Cardiac muscle cell (in vitro differentiated cells and primary cell): Measurements from ENCODE around the gene POSTN. TPM values are rescaled to one million over a fixed set of nuclear protein-coding genes. Genes with fewer than 3 reads are reported as not detected.

Source experiments
- DNase-seq, 2 donors: peaks; one replicate each; pipeline versions ENCODE4 v3.0.0 to v3.0.0-alpha.2; 2010 to 2017; ENCODE audit warnings: low read depth in 1 of 2, low spot score in 1 of 2
- H3K27ac ChIP-seq: fragments of 200-600 bp; sonication (generic); 2 replicates; pipeline ENCODE4 v1.5.1; 2016
- H3K27me3 ChIP-seq: fragments of 200-600 bp; sonication (generic); 2 replicates; pipeline ENCODE4 v1.6.0; 2016; ENCODE audit warnings: control low read depth
- H3K36me3 ChIP-seq: fragments of 200-600 bp; sonication (generic); 2 replicates; pipeline ENCODE4 v1.5.1; 2016; ENCODE audit warnings: control low read depth
- H3K4me1 ChIP-seq: fragments of 200-600 bp; sonication (generic); 2 replicates; pipeline ENCODE4 v1.8.1; 2017; ENCODE audit warnings: low read depth, mild to moderate bottlenecking, mixed run types
- H3K4me3 ChIP-seq: fragments of 200-600 bp; sonication (generic); 2 replicates; pipeline ENCODE4 v1.5.1; 2016; ENCODE audit warnings: mild to moderate bottlenecking
- H3K9me3 ChIP-seq: fragments of 200-600 bp; sonication (generic); 2 replicates; pipeline ENCODE4 v1.5.1; 2017; ENCODE audit warnings: low read depth, mild to moderate bottlenecking, control low read depth
- CTCF ChIP-seq: IDR thresholded peaks from 2 replicates; pipeline ENCODE4 v1.5.1; 2012; ENCODE audit warnings: low read depth, mild to moderate bottlenecking, low read length
- polyA plus RNA-seq: library from polyadenylated mRNA; unstranded; fragments of >200 nt; fragmentation: Nextera tagmentation; extraction: Ambion mirVana; gene quantifications from 2 replicates; pipeline ENCODE4 v1.2.1, GENCODE V29; 2016
- total RNA-seq: library from RNA; depleted of rRNA; stranded (reverse); fragments of >200 nt; gene quantifications from 2 replicates; pipeline ENCODE4 v1.2.3, GENCODE V29; 2016

The POSTN gene
- total and polyA plus RNA-seq, 2 experiments from 2014 or later = 4.0 to 5.1 TPM

DNA sequence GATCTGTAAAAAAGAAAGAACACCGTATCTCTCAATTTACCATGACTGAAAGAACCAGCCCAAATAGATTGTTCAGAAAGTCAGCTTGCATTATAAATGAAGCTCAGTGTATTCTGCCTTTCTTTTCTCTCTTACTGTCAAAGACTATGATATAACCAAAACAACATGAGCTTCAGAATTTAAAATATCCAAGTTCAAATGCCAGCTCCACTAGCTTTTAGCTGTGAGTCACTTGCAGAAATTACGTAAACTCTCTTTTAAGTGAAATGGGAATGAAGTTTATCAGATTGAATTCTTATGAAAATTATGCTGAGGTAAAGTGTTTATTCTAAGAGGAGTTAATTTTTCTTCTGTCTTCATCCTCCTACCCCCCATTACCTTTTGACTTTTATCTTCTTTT lies 20.0 kb upstream of the POSTN start:
- H3K27ac ChIP-seq = no peak overlapping the region
- no peak for TF ChIP-seq CTCF

DNA sequence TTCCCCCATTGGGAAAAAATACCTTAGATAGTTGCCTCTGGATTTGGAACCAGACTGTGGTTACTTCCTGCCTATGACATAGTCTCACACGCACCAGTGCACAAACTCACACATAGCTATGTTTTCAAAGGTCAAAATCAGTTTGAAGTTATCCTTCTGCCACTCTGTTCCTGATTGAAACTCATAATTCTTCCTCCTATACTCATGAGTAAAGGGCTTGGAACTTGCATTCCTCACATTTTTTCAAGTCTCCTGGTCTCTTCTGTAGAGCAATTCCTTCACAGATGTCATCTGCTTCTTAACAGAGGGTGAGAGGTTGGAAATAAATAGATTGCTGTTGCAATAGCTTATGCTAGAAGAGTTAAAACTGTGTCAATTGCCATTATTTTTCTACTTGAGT lies 18.6 kb upstream of the POSTN start:
- Histone ChIP-seq H3K36me3 (no peaks in the 10 kb centered on the region), H3K27ac (peak overlapping the region; percentile 72), H3K9me3 (no peaks in the 10 kb centered on the region), H3K27me3 (no peaks in the 10 kb centered on the region), H3K4me3 (no peak overlapping the region), H3K4me1 (peaks cover 5% of the 10 kb centered on the region)
- TF ChIP-seq CTCF = no peak
- DNase-seq = peak; percentile 27 to 85

More for the DNA sequence above, 20.0 kb upstream of the POSTN start:
- Histone ChIP-seq H3K4me3 (no peak overlapping the region), H3K36me3 (no peaks in the 10 kb centered on the region), H3K4me1 (peaks cover 5% of the 10 kb centered on the region), H3K27me3 (no peaks in the 10 kb centered on the region), H3K9me3 (no peaks in the 10 kb centered on the region)
- DNase-seq = peak in 1 of 2 donors; percentile 77

DNA sequence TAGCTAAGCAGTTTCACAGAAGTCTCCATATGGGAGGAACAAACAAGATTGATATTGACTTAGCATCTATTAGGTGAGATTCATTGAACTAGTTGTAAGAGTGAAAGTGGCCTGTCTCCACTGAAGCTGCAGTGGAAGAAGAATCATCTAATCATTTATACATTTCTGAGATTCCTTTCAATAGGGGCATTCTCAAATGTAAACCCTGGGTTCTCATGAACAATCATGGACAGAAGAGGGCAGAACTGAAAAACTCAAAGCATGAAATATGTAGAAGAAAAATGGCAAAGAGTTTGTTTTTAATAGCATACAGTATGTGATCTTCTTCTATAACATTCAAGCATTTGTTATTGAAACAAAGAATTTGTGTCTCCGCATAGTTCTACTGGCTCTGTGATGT lies 17.6 kb upstream of the POSTN start:
- Histone ChIP-seq H3K9me3 (no peaks in the 10 kb centered on the region), H3K27me3 (no peaks in the 10 kb centered on the region), H3K27ac (no peak overlapping the region), H3K4me3 (no peak overlapping the region), H3K4me1 (peaks cover 5% of the 10 kb centered on the region), H3K36me3 (no peaks in the 10 kb centered on the region)
- no peak for DNase-seq
- no peak for TF ChIP-seq CTCF

- no peaks in the 10 kb centered on the region for H3K36me3 ChIP-seq
- no peak overlapping the region for H3K27ac ChIP-seq
- no peak for DNase-seq
- H3K4me1 ChIP-seq = peaks cover 5% of the 10 kb centered on the region
- TF ChIP-seq CTCF = no peak
- H3K27me3 ChIP-seq = no peaks in the 10 kb centered on the region
- no peak overlapping the region for H3K4me3 ChIP-seq
- no peaks in the 10 kb centered on the region for H3K9me3 ChIP-seq
Observed at GRCh38 chr13:37615276-37615675, 16.7 kb upstream of the POSTN start.

GRCh38 chr13:37613638-37614037 lies 15.1 kb upstream of the POSTN start:
- Histone ChIP-seq H3K9me3 (no peaks in the 10 kb centered on the region), H3K4me3 (no peak overlapping the region), H3K27me3 (no peaks in the 10 kb centered on the region), H3K27ac (no peak overlapping the region), H3K4me1 (peaks cover 5% of the 10 kb centered on the region), H3K36me3 (no peaks in the 10 kb centered on the region)
- no peak for TF ChIP-seq CTCF
- no peak for DNase-seq

DNA sequence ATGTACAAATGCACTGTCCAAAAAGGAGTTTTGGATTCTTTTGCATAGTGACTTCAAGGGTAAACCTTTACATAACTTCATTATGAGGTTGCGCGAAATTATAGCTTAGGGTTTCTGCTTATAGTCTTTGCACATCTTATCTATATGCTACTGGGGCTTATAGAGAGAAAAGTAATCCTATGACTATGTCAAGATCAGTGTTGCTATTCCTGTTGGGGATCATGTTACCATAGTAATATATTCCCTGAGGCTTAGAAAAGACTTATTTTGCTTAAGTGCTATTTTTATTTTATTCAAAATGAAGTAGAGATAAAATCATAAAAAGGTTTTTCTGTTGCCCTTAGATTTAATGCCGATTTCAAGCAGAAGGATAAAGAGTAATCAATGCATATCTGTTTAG lies 14.7 kb upstream of the POSTN start:
- Histone ChIP-seq H3K4me3 (no peak overlapping the region), H3K36me3 (no peaks in the 10 kb centered on the region), H3K4me1 (peaks cover 5% of the 10 kb centered on the region), H3K27me3 (no peaks in the 10 kb centered on the region), H3K27ac (no peak overlapping the region), H3K9me3 (no peaks in the 10 kb centered on the region)
- no peak for DNase-seq
- TF ChIP-seq CTCF = no peak
